Sigmoid colon (tissue), 7 donors: ENCODE results near the gene ZNF669. TPM values are rescaled to one million over a fixed set of nuclear protein-coding genes. Genes with fewer than 3 reads are reported as not detected.
A peak's percentile ranks its signal among the peaks of the same experiment; 100 is the strongest.

Experiments used
- DNase-seq: peaks from one replicate; pipeline ENCODE4 v3.0.0-alpha.2; 2019
- H3K27ac ChIP-seq, 4 donors: fragments of 200-600 bp; sonication (generic); one replicate each; pipeline ENCODE4 v1.5.1; 2016 to 2019; ENCODE audit warnings: mild to moderate bottlenecking in 1 of 4
- H3K27me3 ChIP-seq, 3 donors: fragments of 200-600 bp; sonication (generic); one replicate each; pipeline ENCODE4 v1.5.1; 2019; ENCODE audit warnings: mild to moderate bottlenecking in 1 of 3
- H3K36me3 ChIP-seq, 4 donors: fragments of 200-600 bp; sonication (generic); one replicate each; pipeline ENCODE4 v1.5.1; 2016 to 2019
- H3K4me1 ChIP-seq, 4 donors: fragments of 200-600 bp; sonication (generic); one replicate each; pipeline ENCODE4 v1.5.1; 2017 to 2019
- H3K4me3 ChIP-seq, 4 donors: fragments of 200-600 bp; sonication (generic); one replicate each; pipeline ENCODE4 v1.5.1; 2017 to 2019; ENCODE audit warnings: mild to moderate bottlenecking in 2 of 4, moderate library complexity in 1 of 4
- H3K9me3 ChIP-seq, 4 donors: fragments of 200-600 bp in 3 of 4; sonication (generic) in 3 of 4; one replicate each; pipeline versions ENCODE4 v1.5.1 to v1.6.1; 2013 to 2019
- CTCF ChIP-seq, 4 experiments: fragments of 450-650 bp in 3 of 4; fragments of 200-600 bp in 1 of 4; IDR thresholded peaks; one replicate each; pipeline ENCODE4 v1.5.1; 2016 to 2019; ENCODE audit warnings: antibody characterized with exemption in 4 of 4, mild to moderate bottlenecking in 3 of 4, moderate library complexity in 2 of 4
- EP300 ChIP-seq, 4 donors: sonication (generic); formaldehyde crosslinking; IDR thresholded peaks; one replicate each; pipeline ENCODE4 v1.6.1; 2017; ENCODE audit warnings: antibody characterized with exemption in 4 of 4
- POLR2A ChIP-seq, 2 donors: fragments of 450-650 bp; IDR thresholded peaks; one replicate each; pipeline ENCODE4 v1.6.1; 2016; ENCODE audit warnings: antibody characterized with exemption in 2 of 2, mild to moderate bottlenecking in 2 of 2, moderate library complexity in 2 of 2
- POLR2AphosphoS5 ChIP-seq, 4 donors: sonication (generic); formaldehyde crosslinking; IDR thresholded peaks; one replicate each; pipeline ENCODE4 v1.6.1; 2017; ENCODE audit warnings: antibody characterized with exemption in 4 of 4
- WGBS, 2 donors: extraction: QIAGEN DNeasy Blood & Tissue Kit; methylation state at CpG; one replicate each; pipeline ENCODE4 v1.1.7; 2013; 5-methylcytosine and 5-hydroxymethylcytosine counted together
- intact Hi-C: fragments of 100-400 bp; cut with DNase I; formaldehyde crosslinking; loops from one replicate; pipeline ENCODE4 v1.15.1; 2023
- polyA plus RNA-seq, 3 donors: library from polyadenylated mRNA; stranded (reverse); fragments of 200-250 nt; gene quantifications; one replicate each; pipeline ENCODE4 v1.2.3, GENCODE V29; 2013
- total RNA-seq, 4 donors: library from RNA; depleted of rRNA; stranded (reverse); fragments of >200 nt; gene quantifications; one replicate each; pipeline ENCODE4 v1.1.0, GENCODE V29; 2016
- donor health status: healthy with polysubstance abuse.
- donor health status: Bipolar disorder and iron deficiency.
- donor health status: healthy.

The ZNF669 gene
- total and polyA plus RNA-seq, 7 donors, result 3.6 to 5.8 (median 4.8) TPM

- Histone ChIP-seq H3K4me3 (no peak overlapping the region), H3K9me3 (no peaks in the 10 kb centered on the region), H3K27ac (no peak overlapping the region), H3K27me3 (no peaks in the 10 kb centered on the region), H3K4me1 (no peaks in the 10 kb centered on the region), H3K36me3 (no peaks in the 10 kb centered on the region)
- intact Hi-C loops, result no loop called here
- TF ChIP-seq CTCF (IDR thresholded peaks at IDR 0.05), result no peak
- no peak for TF ChIP-seq POLR2A (IDR thresholded peaks at IDR 0.05)
- TF ChIP-seq EP300 (IDR thresholded peaks at IDR 0.05), result no peak
- no peak for TF ChIP-seq POLR2AphosphoS5 (IDR thresholded peaks at IDR 0.05)
- WGBS, 2 donors, result 55 to 72% methylated on average over 1 of the region's 1 CpG
- no peak for DNase-seq
These were observed 16.9 kb downstream of the ZNF669 start for GRCh38 chr1:247087256-247087655.

GRCh38 chr1:247085310-247085709 lies 18.8 kb downstream of the ZNF669 start:
- Histone ChIP-seq H3K9me3 (no peaks in the 10 kb centered on the region), H3K4me3 (no peak overlapping the region), H3K36me3 (no peaks in the 10 kb centered on the region), H3K27ac (no peak overlapping the region), H3K4me1 (no peaks in the 10 kb centered on the region), H3K27me3 (no peaks in the 10 kb centered on the region)
- TF ChIP-seq POLR2AphosphoS5 (IDR thresholded peaks at IDR 0.05) (no peak), POLR2A (IDR thresholded peaks at IDR 0.05) (no peak), CTCF (IDR thresholded peaks at IDR 0.05) (no peak), EP300 (IDR thresholded peaks at IDR 0.05) (no peak)
- 83 to 90% methylated on average over 8 of the region's 8 CpGs for WGBS, 2 donors
- intact Hi-C loops, result no loop called here
- DNase-seq, result no peak

GRCh38 chr1:247084771-247085170 lies 19.4 kb downstream of the ZNF669 start:
- H3K4me1 ChIP-seq, result no peaks in the 10 kb centered on the region
- no peak overlapping the region for H3K4me3 ChIP-seq
- no peak for DNase-seq
- no peaks in the 10 kb centered on the region for H3K27me3 ChIP-seq
- 91 to 94% methylated on average over 8 of the region's 8 CpGs for WGBS, 2 donors
- intact Hi-C loops, result no loop called here
- H3K9me3 ChIP-seq, result no peaks in the 10 kb centered on the region
- H3K36me3 ChIP-seq, result no peaks in the 10 kb centered on the region
- no peak for TF ChIP-seq EP300 (IDR thresholded peaks at IDR 0.05)
- no peak for TF ChIP-seq CTCF (IDR thresholded peaks at IDR 0.05)
- no peak for TF ChIP-seq POLR2AphosphoS5 (IDR thresholded peaks at IDR 0.05)
- TF ChIP-seq POLR2A (IDR thresholded peaks at IDR 0.05), result no peak
- no peak overlapping the region for H3K27ac ChIP-seq

- H3K27me3 ChIP-seq, result no peaks in the 10 kb centered on the region
- no peaks in the 10 kb centered on the region for H3K9me3 ChIP-seq
- H3K4me1 ChIP-seq, result peaks cover 0 to 15% (median 10%) of the 10 kb centered on the region in 4 donors
- no peak for TF ChIP-seq POLR2AphosphoS5 (IDR thresholded peaks at IDR 0.05)
- no peak for TF ChIP-seq EP300 (IDR thresholded peaks at IDR 0.05)
- TF ChIP-seq CTCF (IDR thresholded peaks at IDR 0.05), result no peak
- no peak for TF ChIP-seq POLR2A (IDR thresholded peaks at IDR 0.05)
- H3K36me3 ChIP-seq, result no peaks in the 10 kb centered on the region
- no peak for DNase-seq
- peak overlapping the region; percentile 78 to 85 (median 82) for H3K27ac ChIP-seq
- 44 to 64% methylated on average over 23 of the region's 23 CpGs for WGBS, 2 donors
- peak overlapping the region in 3 of 4 donors; percentile 79 to 90 (median 89) for H3K4me3 ChIP-seq
- intact Hi-C loops, result loop anchor here (10.0 kb wide), 1 partner anchor 145 kb away; the partner anchor contains the start of gene AHCTF1
These were observed 24.8 kb downstream of the ZNF669 start for GRCh38 chr1:247079141-247079874.
